Lung microvascular endothelial cell (primary cell): ENCODE results near the gene UBL7. TPM values are rescaled to one million over a fixed set of nuclear protein-coding genes. Genes with fewer than 3 reads are reported as not detected.

Experiments used
- DNase-seq, 2 donors: peaks; one replicate each; pipeline versions ENCODE4 v3.0.0 to v3.0.0-alpha.2; 2010; ENCODE audit warnings: low read depth in 2 of 2
- total RNA-seq: library from RNA; depleted of rRNA; stranded (reverse); fragments of >200 nt; gene quantifications from 2 replicates; pipeline ENCODE4 v1.2.1, GENCODE V29; 2014

The UBL7 gene
- total RNA-seq, 1 donor from 2014 or later: 27.4 TPM

- DNase-seq: no peak
Observed at GRCh38 chr15:74423431-74424257, 37.3 kb downstream of the UBL7 start.

DNA sequence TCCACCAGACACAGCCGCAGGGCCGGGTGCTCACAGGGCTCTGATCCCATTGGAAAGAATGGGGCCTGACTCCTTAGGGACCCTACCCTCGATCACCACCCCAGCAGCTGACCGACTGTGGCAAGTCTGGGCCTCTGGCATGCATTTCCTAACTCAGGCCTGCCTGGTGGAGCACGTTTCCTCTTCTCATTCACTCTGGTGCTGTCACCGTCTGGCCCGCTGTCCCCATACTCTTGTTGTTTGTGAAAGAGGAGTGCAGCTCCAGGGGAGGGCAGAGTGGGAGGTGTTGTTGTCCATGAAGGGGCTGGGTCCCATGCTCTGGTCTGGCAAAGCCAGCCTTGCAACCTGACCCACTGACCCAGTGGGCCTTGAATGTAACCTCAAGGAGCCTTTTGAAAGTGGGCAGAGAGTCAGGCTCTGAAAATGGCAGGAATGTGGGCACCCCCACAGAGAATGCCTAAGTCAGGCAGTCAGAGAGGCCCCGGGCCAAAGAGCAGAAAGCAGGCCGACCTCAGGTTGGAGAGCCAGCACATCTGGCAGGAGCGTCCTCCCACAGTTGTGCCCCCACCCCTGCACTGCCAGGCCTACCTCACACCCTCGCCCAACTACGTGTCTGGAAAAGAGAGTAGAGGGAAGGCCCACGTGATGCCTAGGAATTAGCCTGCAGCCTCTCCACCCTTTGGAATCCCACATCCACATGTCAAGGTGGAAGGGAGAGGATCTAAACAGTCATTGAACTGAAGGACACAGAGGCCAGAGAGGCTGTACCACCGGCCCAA is 38.1 kb downstream of the UBL7 start:
- DNase-seq: peak in 1 of 2 donors; percentile 43

- DNase-seq: no peak
Observed at GRCh38 chr15:74422265-74422651, 38.7 kb downstream of the UBL7 start.

GRCh38 chr15:74421302-74422245 is 39.4 kb downstream of the UBL7 start:
- no peak for DNase-seq

- no peak for DNase-seq
Observed at GRCh38 chr15:74420193-74420905, 40.6 kb downstream of the UBL7 start.

DNA sequence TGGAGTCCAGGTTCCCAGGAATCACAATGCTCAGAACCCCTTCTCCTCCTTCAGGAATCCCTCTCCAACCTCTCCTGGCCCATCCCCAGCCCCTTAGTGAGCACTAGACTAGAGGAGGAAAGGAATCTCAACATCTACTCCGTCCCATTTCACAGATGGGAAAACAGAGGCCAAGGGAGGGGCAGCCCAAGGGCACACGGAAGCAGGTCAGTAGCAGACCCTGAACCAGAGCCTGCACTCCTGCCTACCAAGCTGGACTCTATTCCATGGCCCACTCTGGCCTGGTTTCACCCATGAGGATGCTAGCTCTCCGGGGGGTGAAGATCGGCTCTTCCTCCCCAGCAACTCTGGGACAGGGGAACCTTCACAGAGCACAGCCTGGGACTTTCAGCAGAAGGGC is 41.5 kb downstream of the UBL7 start:
- DNase-seq: no peak

- no peak for DNase-seq
Observed at GRCh38 chr15:74418575-74419338, 42.2 kb downstream of the UBL7 start.

DNA sequence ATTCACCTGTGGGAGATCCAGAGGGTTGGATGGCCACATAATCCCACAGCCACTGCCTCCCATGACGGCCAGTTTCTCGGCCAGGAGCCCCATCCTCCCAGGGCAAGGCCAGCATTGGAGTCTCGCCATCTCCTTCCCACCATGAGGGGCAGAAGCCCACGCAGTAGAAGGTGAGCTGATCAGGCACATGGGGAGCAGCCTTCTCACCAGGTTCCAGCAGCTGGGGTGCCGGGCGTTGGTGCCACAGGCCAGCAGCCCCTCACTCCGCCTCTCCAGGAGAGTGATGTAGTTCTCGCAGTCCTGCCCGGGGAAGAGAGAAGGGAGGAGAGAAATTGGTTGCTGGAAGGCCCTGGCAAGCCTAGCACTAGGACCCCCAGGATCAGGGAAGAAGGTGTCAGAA is 43.3 kb downstream of the UBL7 start:
- DNase-seq: no peak

DNA sequence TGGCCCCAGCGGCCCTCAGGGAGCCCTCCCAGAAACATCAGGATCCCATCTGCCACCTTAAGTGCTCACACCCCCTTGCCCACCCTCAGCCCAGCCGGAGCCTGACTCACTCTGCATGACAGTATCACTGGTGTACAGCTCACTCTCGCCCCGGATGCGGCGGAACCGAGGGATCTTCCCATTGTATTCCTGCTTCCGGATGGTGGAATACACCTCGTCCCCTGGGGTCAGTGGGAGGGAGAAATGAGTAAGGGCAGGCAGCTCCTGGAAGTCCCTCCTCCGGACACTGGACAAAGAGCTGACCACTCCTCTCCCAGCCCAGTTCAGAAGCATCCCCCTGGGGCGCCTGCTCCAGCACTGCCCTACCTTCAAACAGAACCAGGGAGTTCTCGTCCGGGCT is 43.7 kb downstream of the UBL7 start:
- DNase-seq: peak; percentile 14 to 60

GRCh38 chr15:74415966-74416916 is 44.7 kb downstream of the UBL7 start:
- DNase-seq: no peak

DNA sequence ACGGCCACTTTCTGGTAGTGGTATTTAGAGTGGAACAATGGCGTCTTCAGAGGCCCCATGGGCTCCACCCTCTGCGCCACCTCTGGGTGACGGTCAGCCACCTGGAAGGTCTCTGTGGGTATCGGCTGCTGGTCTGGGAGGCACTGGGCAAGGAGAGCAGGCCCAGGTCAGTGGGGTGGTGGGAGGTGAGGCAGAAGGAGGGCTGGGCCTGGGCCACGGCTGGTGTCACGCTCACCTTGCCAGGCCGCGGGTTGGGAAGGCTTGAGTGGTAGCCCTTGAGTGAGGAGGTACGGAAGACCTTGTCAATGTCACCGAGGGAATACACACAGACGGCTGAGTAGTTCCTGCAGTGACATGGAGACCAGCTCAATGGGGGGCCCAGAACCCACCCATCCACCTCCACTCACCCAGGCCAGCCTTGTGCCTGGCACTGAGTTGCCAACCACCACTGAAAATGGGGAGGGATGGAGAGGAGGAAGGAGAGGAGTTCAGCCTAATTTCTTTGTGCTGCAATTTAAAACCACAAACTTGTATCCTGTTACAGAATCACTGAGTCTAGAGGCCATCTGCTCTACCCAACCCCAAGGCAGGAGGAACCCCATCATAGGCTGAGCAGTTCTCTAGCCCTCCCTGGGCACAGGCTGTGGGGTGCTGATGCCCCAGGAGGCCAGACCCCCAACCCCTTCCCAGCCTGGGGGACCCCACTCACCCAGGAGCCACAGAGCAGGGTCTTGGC is 46.2 kb downstream of the UBL7 start:
- no peak for DNase-seq

DNA sequence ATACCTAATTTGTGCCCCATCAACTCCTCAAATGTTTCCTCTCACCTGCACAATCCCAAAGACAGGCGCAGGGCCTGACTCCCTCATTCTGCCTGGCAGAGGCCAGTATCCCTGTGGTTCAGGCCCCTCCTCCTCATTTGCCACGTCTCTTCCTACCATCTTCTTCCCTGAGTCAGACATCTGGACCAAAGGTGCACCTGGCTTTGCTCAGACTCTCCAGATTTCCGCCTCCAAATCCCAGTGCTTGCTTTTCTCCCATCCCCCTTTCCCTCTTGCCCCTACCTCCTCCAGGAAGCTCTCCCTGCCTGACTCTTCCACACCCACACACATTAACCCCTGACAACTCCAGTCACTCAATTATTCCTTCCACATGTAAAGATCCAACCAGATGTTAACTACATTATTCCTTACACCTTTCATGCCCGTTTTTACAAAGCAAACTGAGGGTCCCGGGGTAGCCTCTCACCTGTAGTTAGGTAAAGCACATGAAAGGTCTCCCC is 46.8 kb downstream of the UBL7 start:
- DNase-seq: no peak

- DNase-seq: no peak
Observed at GRCh38 chr15:74413350-74414080, 47.4 kb downstream of the UBL7 start.

DNA sequence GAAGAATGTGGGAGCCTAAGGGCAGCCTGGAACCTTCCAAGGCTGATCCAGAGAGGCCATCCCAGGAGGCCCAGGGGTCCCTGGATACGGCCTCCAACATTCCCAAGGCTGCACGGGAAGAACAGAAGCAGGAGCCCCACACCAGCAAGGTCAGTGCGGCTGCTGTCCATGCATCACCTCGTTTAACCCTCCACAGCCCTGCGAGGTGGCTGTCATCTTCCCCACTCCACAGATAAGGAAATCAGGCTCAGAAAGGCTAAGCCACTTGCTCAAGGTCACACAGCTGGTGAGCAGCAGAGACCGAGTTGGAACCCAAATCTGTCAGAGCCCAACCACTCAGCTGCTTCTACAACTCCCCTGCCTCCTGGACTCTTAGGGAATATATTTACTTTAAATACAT is 48.8 kb downstream of the UBL7 start:
- no peak for DNase-seq

GRCh38 chr15:74411686-74412085 is 49.3 kb downstream of the UBL7 start:
- DNase-seq: no peak

- DNase-seq: no peak
Observed at GRCh38 chr15:74410502-74410901, 50.5 kb downstream of the UBL7 start.

- DNase-seq: no peak
Observed at GRCh38 chr15:74409225-74409624, 51.7 kb downstream of the UBL7 start.

- DNase-seq: no peak
Observed at GRCh38 chr15:74408815-74409214, 52.1 kb downstream of the UBL7 start.
